Keratinocyte (primary cell): ENCODE data around the gene CHRNA5. TPM values are rescaled to one million over a fixed set of nuclear protein-coding genes. Genes with fewer than 3 reads are reported as not detected.

ENCODE experiments used
- DNase-seq: peaks from one replicate; pipeline ENCODE4 v3.0.0-alpha.2; 2011; ENCODE audit warnings: low read depth, missing footprints, low spot score
- FAIRE-seq: peaks from 2 replicates; lab custom pipeline; 2011; peaks lifted over from hg19 to GRCh38; lab: Jason Lieb, UNC
- H2AFZ ChIP-seq: 2 replicates; pipeline ENCODE4 v1.6.0; 2012; ENCODE audit warnings: low read length, control low read depth, inconsistent platforms; ENCODE audit not compliant: control insufficient read depth
- H3K27ac ChIP-seq: 2 replicates; pipeline ENCODE4 v1.5.1; 2011; ENCODE audit warnings: low read length; ENCODE audit not compliant: control insufficient read depth, insufficient read depth
- H3K27me3 ChIP-seq: 3 replicates; pipeline ENCODE4 v1.6.0; 2011; ENCODE audit warnings: low read length; ENCODE audit not compliant: control insufficient read depth, insufficient read depth; ENCODE audit errors: extremely low read depth
- H3K36me3 ChIP-seq, 2 experiments: 2 replicates in 1 of 2; 3 replicates in 1 of 2; pipeline ENCODE4 v1.5.1; 2011; ENCODE audit warnings: low read length in 2 of 2, mild to moderate bottlenecking in 1 of 2; ENCODE audit not compliant: control insufficient read depth in 2 of 2, insufficient read depth in 2 of 2; ENCODE audit errors: extremely low read depth in 1 of 2
- H3K4me1 ChIP-seq: 3 replicates; pipeline ENCODE4 v1.5.1; 2011; ENCODE audit warnings: low read length; ENCODE audit not compliant: control insufficient read depth, insufficient read depth; ENCODE audit errors: extremely low read depth
- H3K4me2 ChIP-seq: 3 replicates; pipeline ENCODE4 v1.6.0; 2011; ENCODE audit warnings: low read depth, low read length; ENCODE audit not compliant: control insufficient read depth, insufficient read depth; ENCODE audit errors: extremely low read depth
- H3K4me3 ChIP-seq, 3 experiments: fragments of 200-600 bp in 1 of 3; sonication (generic) in 1 of 3; 2 replicates in 2 of 3; 3 replicates in 1 of 3; pipeline ENCODE4 v1.5.1; 2011 to 2016; ENCODE audit warnings: low read length in 3 of 3, mild to moderate bottlenecking in 3 of 3, control low read depth in 2 of 3, inconsistent platforms in 1 of 3, low read depth in 1 of 3, mixed read lengths in 1 of 3, mixed run types in 1 of 3, moderate library complexity in 1 of 3; ENCODE audit not compliant: control insufficient read depth in 2 of 3, insufficient read depth in 2 of 3; ENCODE audit errors: extremely low read depth in 1 of 3
- H3K79me2 ChIP-seq: 2 replicates; pipeline ENCODE4 v1.6.0; 2012; ENCODE audit warnings: low read length; ENCODE audit not compliant: control insufficient read depth, insufficient read depth
- H3K9ac ChIP-seq: 3 replicates; pipeline ENCODE4 v1.6.0; 2011; ENCODE audit warnings: low read length; ENCODE audit not compliant: control insufficient read depth, insufficient read depth; ENCODE audit errors: extremely low read depth
- H3K9me1 ChIP-seq: 3 replicates; pipeline ENCODE4 v1.6.0; 2011; ENCODE audit warnings: low read length; ENCODE audit not compliant: control insufficient read depth, insufficient read depth; ENCODE audit errors: extremely low read depth
- H3K9me3 ChIP-seq: 2 replicates; pipeline ENCODE4 v1.5.1; 2012; ENCODE audit warnings: low read depth, low read length; ENCODE audit not compliant: control insufficient read depth
- H4K20me1 ChIP-seq: 3 replicates; pipeline ENCODE4 v1.6.0; 2011; ENCODE audit warnings: low read length; ENCODE audit not compliant: control insufficient read depth, insufficient read depth; ENCODE audit errors: extremely low read depth
- CTCF ChIP-seq, 3 experiments: IDR thresholded peaks in 1 of 3; conservative IDR thresholded peaks in 1 of 3; optimal IDR thresholded peaks in 1 of 3; 2 replicates in 2 of 3; 3 replicates in 1 of 3; pipeline versions ENCODE3 to v1.5.1; 2011; ENCODE audit warnings: low read length in 3 of 3, mild to moderate bottlenecking in 3 of 3, moderate library complexity in 2 of 3, control low read depth in 1 of 3, inconsistent platforms in 1 of 3; ENCODE audit not compliant: insufficient read depth in 2 of 3; ENCODE audit errors: extremely low read depth in 1 of 3
- EZH2 ChIP-seq: IDR thresholded peaks from one replicate; pipeline ENCODE4 v1.6.1; 2012; ENCODE audit warnings: inconsistent platforms, mild to moderate bottlenecking, low read length, moderate library complexity
- dilution Hi-C: fragments of 300-500 bp; cut with MboI; formaldehyde crosslinking; loops from one replicate; pipeline ENCODE4 v1.7.0; 2020; ENCODE audit warnings: low sequenced_read_pairs; ENCODE audit not compliant: extremely low pct_ligation_motif_present
- polyA plus RNA-seq, 5 experiments: library from polyadenylated mRNA; depleted of rRNA in 3 of 5; stranded (reverse) in 3 of 5; stranded (forward) in 1 of 5; unstranded in 1 of 5; fragments of >200 nt; gene quantifications; 1 replicate in 1 of 5; 2 replicates in 3 of 5; 3 replicates in 1 of 5; pipeline versions ENCODE4 v1.2.1 to v1.2.3, GENCODE V29; 2011 to 2012; ENCODE audit warnings: missing spikeins in 2 of 5, low read depth in 1 of 5, low replicate concordance in 1 of 5

CHRNA5 gene
- polyA plus RNA-seq, 1 donor (not counting 4 experiments of a cell fraction or from before 2014, with no cell fraction given), result 10.0 TPM

DNA sequence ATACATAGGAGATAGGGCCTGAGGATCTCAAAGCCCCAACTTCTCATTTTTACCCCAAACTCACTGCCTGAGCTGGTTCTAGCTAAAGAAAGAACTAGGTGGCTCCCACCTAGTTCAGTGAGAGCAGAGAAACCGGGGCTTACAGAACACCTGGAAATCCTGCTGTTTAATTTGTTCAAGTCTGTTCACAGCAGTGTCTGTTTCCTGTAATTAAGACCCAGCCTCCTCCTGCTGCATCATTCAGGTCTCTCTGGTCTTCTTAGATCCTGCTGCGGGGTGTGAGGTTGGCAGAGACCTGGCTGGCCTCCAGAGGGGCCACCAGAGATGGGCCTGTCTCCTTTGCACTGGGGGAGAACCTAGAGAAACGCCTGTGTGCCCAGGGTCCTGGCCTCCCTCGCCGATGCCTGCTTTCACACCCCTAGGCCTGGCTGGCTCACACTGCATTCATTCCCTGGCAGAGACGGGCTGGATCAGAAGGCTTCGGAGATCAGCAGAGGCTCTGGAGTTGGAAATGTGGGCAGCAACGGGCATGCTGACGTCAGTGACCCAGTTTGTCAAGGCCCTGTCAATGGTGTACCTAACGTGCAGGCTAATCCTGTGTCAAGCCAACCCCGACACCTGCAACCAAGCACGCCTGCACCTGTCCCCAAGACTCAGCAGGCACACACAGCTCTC is 60.4 kb downstream of the CHRNA5 start:
- dilution Hi-C loops, result no loop called here
- H3K9me1 ChIP-seq, result no peaks in the 10 kb centered on the region
- no peak overlapping the region for H3K4me2 ChIP-seq
- peaks cover 23% of the 10 kb centered on the region for H3K27me3 ChIP-seq
- H2AFZ ChIP-seq, result no peak overlapping the region
- no peak overlapping the region for H3K27ac ChIP-seq
- H3K4me3 ChIP-seq, result no peak overlapping the region
- H3K79me2 ChIP-seq, result no peaks in the 10 kb centered on the region
- no peaks in the 10 kb centered on the region for H3K9me3 ChIP-seq
- FAIRE-seq (no peak), DNase-seq (no peak)
- H4K20me1 ChIP-seq, result no peaks in the 10 kb centered on the region
- H3K36me3 ChIP-seq, result no peaks in the 10 kb centered on the region
- H3K4me1 ChIP-seq, result peaks cover 19% of the 10 kb centered on the region
- TF ChIP-seq CTCF (optimal IDR thresholded peaks at IDR 0.05 in 1 of 3, IDR thresholded peaks at IDR 0.05 in 1 of 3, conservative IDR thresholded peaks at IDR 0.05 in 1 of 3; ENCODE audit: extremely low read depth in 1 of 3, insufficient read depth in 2 of 3, low read length in 3 of 3) (no peak), EZH2 (no peak)
- H3K9ac ChIP-seq, result no peak overlapping the region

- DNase-seq (no peak), FAIRE-seq (no peak)
- Histone ChIP-seq H3K9me3 (no peaks in the 10 kb centered on the region), H3K4me3 (no peak overlapping the region), H3K4me2 (no peak overlapping the region), H3K79me2 (no peaks in the 10 kb centered on the region), H2AFZ (no peak overlapping the region), H3K27me3 (peaks cover 16% of the 10 kb centered on the region), H3K9ac (no peak overlapping the region), H3K27ac (no peak overlapping the region), H3K4me1 (peaks cover 19% of the 10 kb centered on the region), H4K20me1 (no peaks in the 10 kb centered on the region), H3K9me1 (no peaks in the 10 kb centered on the region), H3K36me3 (no peaks in the 10 kb centered on the region)
- dilution Hi-C loops, result no loop called here
- TF ChIP-seq EZH2 (no peak), CTCF (optimal IDR thresholded peaks at IDR 0.05 in 1 of 3, IDR thresholded peaks at IDR 0.05 in 1 of 3, conservative IDR thresholded peaks at IDR 0.05 in 1 of 3; ENCODE audit: extremely low read depth in 1 of 3, insufficient read depth in 2 of 3, low read length in 3 of 3) (no peak)
Observed at GRCh38 chr15:78626381-78626995, 61.2 kb downstream of the CHRNA5 start.
